ENCODE data around the gene MICAL3. TPM values are rescaled to one million over a fixed set of nuclear protein-coding genes. Genes with fewer than 3 reads are reported as not detected.

Gene MICAL3
- total RNA-seq, 1 experiment from 2014 or later, result 47.1 TPM

GRCh38 chr22:17824457-17824856, 199.9 kb downstream of the MICAL3 start:
- ATAC-seq (no peak), DNase-seq (ENCODE audit: low read depth, low spot score) (no peak)
- TF ChIP-seq TCF7L2 (IDR thresholded peaks at IDR 0.05; ENCODE audit: low read depth, low read length), result no peak
- TF ChIP-seq REST (IDR thresholded peaks at IDR 0.05; ENCODE audit: insufficient read depth in 1 of 2, low read depth in 2 of 2, low read length in 1 of 2), result no peak
- TF ChIP-seq CTCF (IDR thresholded peaks at IDR 0.05), result no peak
- TF ChIP-seq POLR2AphosphoS5 (IDR thresholded peaks at IDR 0.05; ENCODE audit: low read depth, low read length), result no peak
- TF ChIP-seq SIN3A (IDR thresholded peaks at IDR 0.05; ENCODE audit: borderline replicate concordance, insufficient read depth, low read depth, low read length), result no peak
- ChIA-PET CTCF (no interaction called here), POLR2A (no interaction called here)
- Histone ChIP-seq H3K4me1 (ENCODE audit: control insufficient read depth, insufficient read depth, low read length) (no peaks in the 10 kb centered on the region), H3K27me3 (ENCODE audit: control insufficient read depth, insufficient read depth, low read length) (no peaks in the 10 kb centered on the region), H3K9me3 (ENCODE audit: control insufficient read depth, insufficient read depth, low read depth, low read length) (no peaks in the 10 kb centered on the region), H3K4me3 (ENCODE audit: low read depth in 2 of 2, low read length in 2 of 2) (no peak overlapping the region), H3K27ac (ENCODE audit: low read length) (no peak overlapping the region), H3K36me3 (ENCODE audit: control insufficient read depth, insufficient read depth, low read length) (no peaks in the 10 kb centered on the region)
- in situ Hi-C loops (cut with HindIII; ENCODE audit: low pct_unique_long_range_greater_than_20kb, low sequenced_read_pairs) (no loop called here), intact Hi-C loops (cut with micrococcal nuclease; ENCODE audit: unreplicated experiment) (no loop called here)
- no TSS peak for BruUV-seq (replicated peaks)

GRCh38 chr22:17823964-17824363, 200.4 kb downstream of the MICAL3 start:
- no TSS peak for BruUV-seq (replicated peaks)

More at GRCh38 chr22:17823964-17824363, 200.4 kb downstream of the MICAL3 start:
- no peak overlapping the region for H3K4me3 ChIP-seq (ENCODE audit: low read depth in 2 of 2, low read length in 2 of 2)
- no peaks in the 10 kb centered on the region for H3K4me1 ChIP-seq (ENCODE audit: control insufficient read depth, insufficient read depth, low read length)
- no peak overlapping the region for H3K27ac ChIP-seq (ENCODE audit: low read length)
- no peaks in the 10 kb centered on the region for H3K9me3 ChIP-seq (ENCODE audit: control insufficient read depth, insufficient read depth, low read depth, low read length)
- ChIA-PET CTCF (no interaction called here), POLR2A (no interaction called here)
- intact Hi-C loops (cut with micrococcal nuclease; ENCODE audit: unreplicated experiment) (no loop called here), in situ Hi-C loops (cut with HindIII; ENCODE audit: low pct_unique_long_range_greater_than_20kb, low sequenced_read_pairs) (no loop called here)
- no peak for ATAC-seq
- TF ChIP-seq SIN3A (IDR thresholded peaks at IDR 0.05; ENCODE audit: borderline replicate concordance, insufficient read depth, low read depth, low read length) (no peak), TCF7L2 (IDR thresholded peaks at IDR 0.05; ENCODE audit: low read depth, low read length) (no peak), CTCF (IDR thresholded peaks at IDR 0.05) (no peak), POLR2AphosphoS5 (IDR thresholded peaks at IDR 0.05; ENCODE audit: low read depth, low read length) (no peak), REST (IDR thresholded peaks at IDR 0.05; ENCODE audit: insufficient read depth in 1 of 2, low read depth in 2 of 2, low read length in 1 of 2) (no peak)
- no peaks in the 10 kb centered on the region for H3K27me3 ChIP-seq (ENCODE audit: control insufficient read depth, insufficient read depth, low read length)
- no peak for DNase-seq (ENCODE audit: low read depth, low spot score)
- H3K36me3 ChIP-seq (ENCODE audit: control insufficient read depth, insufficient read depth, low read length), result no peaks in the 10 kb centered on the region

Measured in Panc1 (cell line).